ENCODE data around the gene ILDR2.

Gene ILDR2

DNA sequence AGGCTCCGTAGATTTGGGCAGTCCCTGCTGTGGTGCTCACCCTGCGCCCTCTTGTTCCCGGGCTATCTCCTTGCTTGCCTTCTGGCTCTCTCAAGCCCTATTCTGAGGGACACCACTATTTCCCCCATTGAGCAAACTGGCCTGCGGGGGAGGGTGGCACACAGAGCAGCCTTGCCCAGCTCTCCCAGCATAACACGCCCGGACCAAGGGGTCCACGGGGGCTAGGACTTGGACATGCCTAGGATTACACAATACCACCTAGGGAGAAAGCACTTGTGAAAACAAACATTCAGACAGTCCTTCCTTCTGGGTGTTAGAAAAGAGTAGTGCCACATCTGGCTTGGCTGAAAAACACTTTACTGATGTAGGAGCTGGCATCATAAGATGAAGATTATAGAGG lies 106.7 kb downstream of the ILDR2 start:
- Histone ChIP-seq H3K9me3 (ENCODE audit: insufficient read depth, low read depth, low read length) (no peaks in the 10 kb centered on the region), H3K27ac (ENCODE audit: low read depth, low read length) (no peak overlapping the region), H3K27me3 (ENCODE audit: insufficient read depth, low read length) (no peaks in the 10 kb centered on the region), H3K36me3 (ENCODE audit: insufficient read depth, low read length) (peaks cover 57% of the 10 kb centered on the region), H3K9ac (ENCODE audit: low read depth, low read length) (no peak overlapping the region), H3K4me1 (ENCODE audit: insufficient read depth, low read length) (0 out of 2 replicates have a peak, but pooled peaks cover 4% of the 10 kb centered on the region), H3K4me3 (ENCODE audit: low read length) (no peak overlapping the region)
- WGBS = 83% methylated on average over 7 of the region's 7 CpGs

DNA sequence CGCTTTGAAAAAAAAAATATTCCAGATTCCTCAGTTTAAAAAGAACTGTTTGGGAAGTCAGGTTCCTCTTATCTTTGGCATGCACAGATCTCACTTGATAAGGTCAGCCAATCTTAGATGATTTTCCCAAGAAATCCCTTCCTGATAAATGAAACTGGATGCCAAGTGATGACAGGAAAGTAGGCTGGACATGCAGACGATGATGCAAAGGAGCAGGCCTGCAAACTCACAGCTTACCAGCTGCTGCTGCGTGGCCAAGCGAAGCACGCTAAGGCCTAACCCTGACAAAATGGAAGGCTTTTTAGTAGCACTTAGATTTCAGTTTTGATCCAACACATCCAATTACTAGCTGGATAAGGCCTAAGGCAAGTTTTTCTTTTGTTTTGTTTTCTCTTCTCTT lies 109.4 kb downstream of the ILDR2 start:
- Histone ChIP-seq H3K27me3 (ENCODE audit: insufficient read depth, low read length) (no peaks in the 10 kb centered on the region), H3K27ac (ENCODE audit: low read depth, low read length) (no peak overlapping the region)

DNA sequence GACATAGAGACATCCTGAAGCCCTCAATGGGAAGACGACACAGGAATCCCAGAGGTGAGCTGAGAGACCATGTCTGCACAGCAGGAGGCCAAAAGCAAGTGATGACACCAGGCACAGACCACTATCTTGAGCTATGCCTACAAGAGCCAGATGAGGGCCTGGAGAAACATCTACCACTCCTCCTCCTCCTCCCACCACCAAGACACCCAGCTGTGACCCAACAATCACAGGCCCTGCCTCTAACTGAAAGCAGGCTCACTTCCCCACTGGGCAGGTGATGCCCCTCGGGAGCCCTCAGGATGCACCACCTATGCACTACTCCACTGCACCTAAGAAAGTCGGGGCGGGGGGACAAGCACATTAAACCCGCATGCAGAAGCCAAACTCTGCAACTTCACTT lies 115.7 kb downstream of the ILDR2 start:
- WGBS = 65% methylated on average over 5 of the region's 5 CpGs
- peaks cover 98% of the 10 kb centered on the region for H3K36me3 ChIP-seq (ENCODE audit: insufficient read depth, low read length)

More for the DNA sequence above, 109.4 kb downstream of the ILDR2 start:
- H3K4me1 ChIP-seq (ENCODE audit: insufficient read depth, low read length) = peaks cover 3% of the 10 kb centered on the region; the same call in 1 of the 2 replicates
- H3K9ac ChIP-seq (ENCODE audit: low read depth, low read length) = no peak overlapping the region
- no peaks in the 10 kb centered on the region for H3K9me3 ChIP-seq (ENCODE audit: insufficient read depth, low read depth, low read length)
- peaks cover 76% of the 10 kb centered on the region for H3K36me3 ChIP-seq (ENCODE audit: insufficient read depth, low read length)
- no peak overlapping the region for H3K4me3 ChIP-seq (ENCODE audit: low read length)
- 98% methylated on average over 5 of the region's 5 CpGs for WGBS

DNA sequence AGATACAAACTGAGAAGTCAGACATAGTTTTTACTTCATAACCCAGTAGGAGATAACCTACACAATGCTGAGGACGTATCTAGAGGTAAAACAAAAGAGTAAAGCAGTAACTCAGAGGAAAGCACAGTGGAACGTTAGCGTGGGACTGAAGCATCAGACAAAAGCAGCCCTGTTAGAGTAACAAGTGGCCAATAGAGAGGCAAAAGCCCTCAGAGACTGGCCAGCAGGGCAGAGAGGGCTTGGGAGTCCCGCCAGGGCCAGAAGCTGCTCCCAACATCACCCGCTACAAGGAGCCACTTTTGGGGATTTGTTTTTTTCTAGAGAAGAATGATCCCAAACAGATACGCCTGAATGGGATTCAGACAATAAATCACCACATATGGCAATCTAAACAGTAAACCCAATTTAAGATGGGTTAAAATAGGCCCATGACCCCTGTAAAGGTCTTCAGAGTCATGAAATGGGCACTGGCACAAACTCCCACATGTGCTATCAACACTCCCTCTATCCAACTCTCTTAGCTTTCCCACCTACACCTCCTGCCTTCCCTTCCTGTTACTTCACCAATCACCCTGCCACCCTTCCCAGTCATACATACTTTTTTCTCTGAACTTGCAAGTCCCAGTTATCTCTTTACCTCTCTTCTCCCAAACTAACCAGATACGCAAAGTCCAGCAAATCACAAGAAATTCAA lies 116.5 kb downstream of the ILDR2 start:
- H3K36me3 ChIP-seq (ENCODE audit: insufficient read depth, low read length) = peaks cover 98% of the 10 kb centered on the region
- WGBS = 84% methylated on average over 7 of the region's 7 CpGs
- no peaks in the 10 kb centered on the region for H3K9me3 ChIP-seq (ENCODE audit: insufficient read depth, low read depth, low read length)
- no peak overlapping the region for H3K27ac ChIP-seq (ENCODE audit: low read depth, low read length)
- no peaks in the 10 kb centered on the region for H3K27me3 ChIP-seq (ENCODE audit: insufficient read depth, low read length)
- no peak overlapping the region for H3K4me3 ChIP-seq (ENCODE audit: low read length)
- no peak overlapping the region for H3K9ac ChIP-seq (ENCODE audit: low read depth, low read length)
- peaks cover 10% of the 10 kb centered on the region for H3K4me1 ChIP-seq (ENCODE audit: insufficient read depth, low read length)

More for the DNA sequence above, 115.7 kb downstream of the ILDR2 start:
- H3K9ac ChIP-seq (ENCODE audit: low read depth, low read length) = no peak overlapping the region
- H3K27ac ChIP-seq (ENCODE audit: low read depth, low read length) = no peak overlapping the region
- no peaks in the 10 kb centered on the region for H3K27me3 ChIP-seq (ENCODE audit: insufficient read depth, low read length)
- no peaks in the 10 kb centered on the region for H3K9me3 ChIP-seq (ENCODE audit: insufficient read depth, low read depth, low read length)
- peaks cover 10% of the 10 kb centered on the region for H3K4me1 ChIP-seq (ENCODE audit: insufficient read depth, low read length)
- no peak overlapping the region for H3K4me3 ChIP-seq (ENCODE audit: low read length)
